Spleen (tissue), 11 donors: Measurements from ENCODE around the gene ATP8A2. TPM values are rescaled to one million over a fixed set of nuclear protein-coding genes. Genes with fewer than 3 reads are reported as not detected.

Experiments
- DNase-seq: peaks from one replicate; pipeline ENCODE4 v3.0.0-alpha.2; 2020
- H3K27ac ChIP-seq, 8 donors: fragments of 200-600 bp; sonication (generic) in 7 of 8; 1 replicate in 4 of 8; 2 replicates in 4 of 8; pipeline versions ENCODE4 v1.5.0 to v1.8.0; 2016 to 2021; ENCODE audit warnings: inconsistent platforms in 4 of 8, mild to moderate bottlenecking in 4 of 8, moderate library complexity in 1 of 8
- H3K27me3 ChIP-seq, 7 donors: fragments of 200-600 bp; sonication (generic) in 6 of 7; replicated peaks in 1 of 7; 1 replicate in 4 of 7; 2 replicates in 3 of 7; pipeline versions ENCODE4 v1.5.0 to v1.8.0; 2016 to 2021; ENCODE audit warnings: inconsistent platforms in 3 of 7, mild to moderate bottlenecking in 1 of 7
- H3K36me3 ChIP-seq, 6 donors: fragments of 200-600 bp; sonication (generic) in 5 of 6; 1 replicate in 4 of 6; 2 replicates in 2 of 6; pipeline versions ENCODE4 v1.5.0 to v1.8.0; 2016 to 2021; ENCODE audit warnings: inconsistent platforms in 2 of 6
- H3K4me1 ChIP-seq, 6 donors: fragments of 200-600 bp; sonication (generic) in 5 of 6; 1 replicate in 3 of 6; 2 replicates in 3 of 6; pipeline versions ENCODE4 v1.5.0 to v1.8.0; 2016 to 2021; ENCODE audit warnings: inconsistent platforms in 3 of 6
- H3K4me3 ChIP-seq, 8 donors: fragments of 200-600 bp; sonication (generic) in 7 of 8; 1 replicate in 4 of 8; 2 replicates in 4 of 8; pipeline versions ENCODE4 v1.5.0 to v1.8.0; 2016 to 2021; ENCODE audit warnings: inconsistent platforms in 4 of 8, mild to moderate bottlenecking in 4 of 8, moderate library complexity in 2 of 8
- H3K9me3 ChIP-seq, 8 donors: fragments of 200-600 bp; sonication (generic) in 7 of 8; 1 replicate in 4 of 8; 2 replicates in 4 of 8; pipeline versions ENCODE4 v1.5.0 to v1.8.0; 2016 to 2021; ENCODE audit warnings: inconsistent platforms in 4 of 8
- CTCF ChIP-seq, 11 experiments: fragments of 200-600 bp in 7 of 11; fragments of 450-650 bp in 4 of 11; sonication (generic) in 4 of 11; IDR thresholded peaks in 8 of 11; conservative IDR thresholded peaks in 3 of 11; 1 replicate in 7 of 11; 2 replicates in 4 of 11; pipeline versions ENCODE4 v1.4.0 to v1.8.0; 2016 to 2021; ENCODE audit warnings: antibody characterized with exemption in 11 of 11, inconsistent platforms in 4 of 11, mild to moderate bottlenecking in 1 of 11
- POLR2A ChIP-seq, 3 donors: fragments of 450-650 bp; IDR thresholded peaks; one replicate each; pipeline ENCODE4 v1.5.1; 2017; ENCODE audit warnings: antibody characterized with exemption in 3 of 3, mild to moderate bottlenecking in 1 of 3
- POLR2AphosphoS5 ChIP-seq, 3 donors: sonication (generic); formaldehyde crosslinking; IDR thresholded peaks; one replicate each; pipeline ENCODE4 v1.5.1; 2017; ENCODE audit warnings: antibody characterized with exemption in 3 of 3
- WGBS, 5 donors: extraction: QIAGEN DNeasy Blood & Tissue Kit in 3 of 5; methylation state at CpG; one replicate each; pipeline versions ENCODE4 v1.1.5 to v1.1.7; 2013 to 2018; 5-methylcytosine and 5-hydroxymethylcytosine counted together
- intact Hi-C: fragments of 100-400 bp; cut with DNase I; formaldehyde crosslinking; loops from one replicate; pipeline ENCODE4 v1.15.0; 2023; ENCODE audit warnings: low total_unique reads
- polyA plus RNA-seq, 3 donors: library from polyadenylated mRNA; stranded (reverse); fragments of 200-250 nt; gene quantifications; one replicate each; pipeline ENCODE4 v1.2.1, GENCODE V29; 2013
- total RNA-seq, 7 donors: library from RNA; depleted of rRNA in 3 of 7; stranded (reverse); fragments of >200 nt in 3 of 7; fragmentation: NEBNext Ultra II Directional in 4 of 7; extraction: Animal tissue kit (Norgen Biotek cat#: 25700) in 4 of 7; gene quantifications; one replicate each; pipeline versions ENCODE4 v1.1.0 to v1.2.1, GENCODE V29; 2016 to 2021
- donor health status: healthy with polysubstance abuse.
- donor health status: DM: no; HTN: no; CAD: no; lungs with moderate emphysema.
- donor health status: DM: no; HTN: no; CAD: no.
- donor health status: Bipolar disorder and iron deficiency.
- donor health status: healthy.
- donor health status: DM: no; HTN: no; CAD: no.
- donor health status: DM: yes; HTN: yes; CAD: no.

ATP8A2 gene
- total and polyA plus RNA-seq, 10 donors, result 0.09 to 0.46 (median 0.25) TPM

GRCh38 chr13:25335856-25336255 is 35.9 kb upstream of the ATP8A2 start:
- no peak for DNase-seq
- WGBS, 5 donors, result 71 to 88% (median 75%) methylated on average over 3 of the region's 3 CpGs
- H3K9me3 ChIP-seq, result no peaks in the 10 kb centered on the region
- H3K36me3 ChIP-seq, result peaks cover 0 to 100% (median 53%) of the 10 kb centered on the region in 6 donors
- TF ChIP-seq POLR2A (IDR thresholded peaks at IDR 0.05), result no peak
- TF ChIP-seq CTCF (IDR thresholded peaks at IDR 0.05 in 8 of 11, conservative IDR thresholded peaks at IDR 0.05 in 3 of 11), result no peak
- no peak for TF ChIP-seq POLR2AphosphoS5 (IDR thresholded peaks at IDR 0.05)
- no peak overlapping the region for H3K4me3 ChIP-seq
- H3K4me1 ChIP-seq, result no peaks in the 10 kb centered on the region
- H3K27ac ChIP-seq, result no peak overlapping the region
- no peaks in the 10 kb centered on the region for H3K27me3 ChIP-seq
- intact Hi-C loops, result loop anchor here (10.0 kb wide), 1 partner anchor 71 kb away; no protein-coding TSS in a partner anchor

- DNase-seq, result no peak
Measured at GRCh38 chr13:25345576-25345975, 26.2 kb upstream of the ATP8A2 start.

GRCh38 chr13:25347151-25347550 is 24.6 kb upstream of the ATP8A2 start:
- H3K4me3 ChIP-seq, result no peak overlapping the region
- H3K27ac ChIP-seq, result no peak overlapping the region
- H3K9me3 ChIP-seq, result peaks cover 0 to 8% (median 0%) of the 10 kb centered on the region in 8 donors
- TF ChIP-seq POLR2A (IDR thresholded peaks at IDR 0.05) (no peak), POLR2AphosphoS5 (IDR thresholded peaks at IDR 0.05) (no peak), CTCF (IDR thresholded peaks at IDR 0.05 in 8 of 11, conservative IDR thresholded peaks at IDR 0.05 in 3 of 11) (no peak)
- no peaks in the 10 kb centered on the region for H3K4me1 ChIP-seq
- intact Hi-C loops, result no loop called here
- H3K27me3 ChIP-seq, result no peaks in the 10 kb centered on the region
- H3K36me3 ChIP-seq, result peaks cover 0 to 14% (median 0%) of the 10 kb centered on the region in 6 donors
- 79 to 88% (median 83%) methylated on average over 2 of the region's 2 CpGs for WGBS, 5 donors
- DNase-seq, result no peak

More at GRCh38 chr13:25345576-25345975, 26.2 kb upstream of the ATP8A2 start:
- 90 to 100% (median 97%) methylated on average over 2 of the region's 2 CpGs for WGBS, 5 donors
- no peak for TF ChIP-seq CTCF (IDR thresholded peaks at IDR 0.05 in 8 of 11, conservative IDR thresholded peaks at IDR 0.05 in 3 of 11)
- no peak for TF ChIP-seq POLR2AphosphoS5 (IDR thresholded peaks at IDR 0.05)
- TF ChIP-seq POLR2A (IDR thresholded peaks at IDR 0.05), result no peak
- Histone ChIP-seq H3K4me3 (no peak overlapping the region), H3K4me1 (no peaks in the 10 kb centered on the region), H3K36me3 (peaks cover 0 to 30% (median 5%) of the 10 kb centered on the region in 6 donors), H3K27ac (no peak overlapping the region), H3K27me3 (no peaks in the 10 kb centered on the region), H3K9me3 (peaks cover 0 to 8% (median 0%) of the 10 kb centered on the region in 8 donors)
- intact Hi-C loops, result no loop called here

GRCh38 chr13:25351404-25351803 is 20.4 kb upstream of the ATP8A2 start:
- H3K27ac ChIP-seq, result no peak overlapping the region
- H3K4me1 ChIP-seq, result no peaks in the 10 kb centered on the region
- TF ChIP-seq CTCF (IDR thresholded peaks at IDR 0.05 in 8 of 11, conservative IDR thresholded peaks at IDR 0.05 in 3 of 11), result no peak
- no peak for TF ChIP-seq POLR2A (IDR thresholded peaks at IDR 0.05)
- TF ChIP-seq POLR2AphosphoS5 (IDR thresholded peaks at IDR 0.05), result no peak
- H3K27me3 ChIP-seq, result peaks cover 0 to 24% (median 5%) of the 10 kb centered on the region in 7 donors
- no peak for DNase-seq
- 93 to 100% (median 97%) methylated on average over 1 of the region's 1 CpG for WGBS, 5 donors
- H3K9me3 ChIP-seq, result no peaks in the 10 kb centered on the region
- intact Hi-C loops, result no loop called here
- H3K4me3 ChIP-seq, result no peak overlapping the region
- H3K36me3 ChIP-seq, result no peaks in the 10 kb centered on the region
